ENCODE measurements around the gene POLD1. TPM values are rescaled to one million over a fixed set of nuclear protein-coding genes. Genes with fewer than 3 reads are reported as not detected.

The POLD1 gene
- total and polyA plus RNA-seq, 2 of the 13 experiments (the other 11 are each of a cell fraction or from before 2014, with no cell fraction given), result 17.4 to 54.0 TPM

DNA sequence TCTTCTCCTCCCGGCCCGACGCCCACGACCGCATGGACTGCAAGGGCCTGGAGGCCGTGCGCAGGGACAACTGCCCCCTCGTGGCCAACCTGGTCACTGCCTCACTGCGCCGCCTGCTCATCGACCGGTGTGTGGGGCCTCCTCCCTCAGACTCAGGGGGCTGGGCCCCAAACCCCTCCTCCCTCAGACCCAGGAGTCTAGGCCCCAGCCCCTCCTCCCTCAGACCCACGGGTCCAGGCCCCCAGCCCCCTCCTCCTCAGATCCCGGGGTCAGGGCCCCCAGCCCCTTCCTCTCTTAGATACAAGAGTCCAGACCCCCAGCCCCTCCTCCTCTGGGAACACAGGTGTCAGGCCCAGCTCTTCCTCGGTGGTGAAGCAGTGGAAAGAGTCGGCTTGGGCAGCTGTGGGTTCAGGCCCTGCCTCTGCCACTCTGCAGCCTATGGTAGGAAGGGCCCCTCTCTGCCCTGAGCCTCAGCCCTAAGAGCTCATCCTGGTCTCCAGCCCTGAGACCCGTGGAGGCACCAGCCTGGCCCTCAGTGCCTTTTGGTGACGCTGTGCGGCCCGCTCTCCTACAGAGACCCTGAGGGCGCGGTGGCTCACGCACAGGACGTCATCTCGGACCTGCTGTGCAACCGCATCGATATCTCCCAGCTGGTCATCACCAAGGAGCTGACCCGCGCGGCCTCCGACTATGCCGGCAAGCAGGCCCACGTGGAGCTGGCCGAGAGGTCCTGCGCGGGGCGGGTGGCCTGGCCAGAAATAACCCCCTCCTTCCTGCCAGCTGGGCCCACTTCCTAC, 30.9 kb downstream of the POLD1 start:
- Histone ChIP-seq H3K4me2 (ENCODE audit: low read depth, low read length) (no peak overlapping the region), H3K27ac (ENCODE audit: extremely low read length, insufficient read depth, low read length) (no peak overlapping the region), H3K9me3 (ENCODE audit: low read length) (no peaks in the 10 kb centered on the region), H3K36me3 (replicated peaks in 1 of 2; ENCODE audit: control insufficient read depth in 1 of 2, insufficient read depth in 2 of 2, low read length in 2 of 2) (peaks cover 1 to 4% of the 10 kb centered on the region in 2 experiments; a peak in 2 of 5 replicates), H3K4me1 (ENCODE audit: insufficient read depth, low read length) (peaks cover 13% of the 10 kb centered on the region), H2AFZ (ENCODE audit: low read length) (no peak overlapping the region), H3K4me3 (replicated peaks in 1 of 3; ENCODE audit: insufficient read depth in 1 of 3, low read depth in 2 of 3, low read length in 3 of 3) (no peak overlapping the region), H3K9ac (ENCODE audit: insufficient read depth, low read depth, low read length) (no peak overlapping the region), H3K27me3 (ENCODE audit: control insufficient read depth in 1 of 2, insufficient read depth in 2 of 2, low read length in 2 of 2) (no peaks in the 10 kb centered on the region), H3K79me2 (ENCODE audit: insufficient read depth, low read length) (no peaks in the 10 kb centered on the region), H4K20me1 (ENCODE audit: insufficient read depth, low read length) (no peaks in the 10 kb centered on the region)
- intact Hi-C loops (cut with micrococcal nuclease; ENCODE audit: unreplicated experiment), result loop anchor here (1.0 kb wide), 1 partner anchor 47 kb away; no protein-coding TSS in a partner anchor
- no TSS peak for BruUV-seq (replicated peaks)
- ChIA-PET CTCF (ENCODE audit: low intra/inter-chr PET ratio, low total read pairs) (interaction anchor here (1.8 kb wide), 1 partner anchor 46 kb away, joined by 12 read pairs; no protein-coding TSS in a partner anchor), POLR2A (no interaction called here)
- DNase-seq (ENCODE audit: low spot score), result peak; percentile 33
- ATAC-seq, result peak; percentile 81
- no peak for FAIRE-seq
- WGBS (ENCODE audit: low lambda C conversion rate), result 43% methylated on average over 10 of the region's 37 CpGs
- in situ Hi-C loops (cut with HindIII; ENCODE audit: extremely low pct_ligation_motif_present, low pct_unique_long_range_greater_than_20kb), result no loop called here
- TF ChIP-seq ZFX (CRISPR knock-in tag; IDR thresholded peaks at IDR 0.05; ENCODE audit: low read depth) (peak; percentile 67), HOXD1 (CRISPR knock-in tag; IDR thresholded peaks at IDR 0.05) (no peak), ZNF574 (CRISPR knock-in tag; IDR thresholded peaks at IDR 0.05) (0 out of 2 replicates have a peak, but pooled peaks have one; percentile 31), ZFY (CRISPR knock-in tag; IDR thresholded peaks at IDR 0.05) (peak; percentile 63), ZBTB33 (CRISPR knock-in tag; IDR thresholded peaks at IDR 0.05) (peak; percentile 99), ZNF274 (CRISPR knock-in tag; IDR thresholded peaks at IDR 0.05) (peak; percentile 59; the same call in 1 of the 2 replicates), ZMYM3 (CRISPR knock-in tag; IDR thresholded peaks at IDR 0.05) (peak; percentile 23; the same call in 1 of the 2 replicates), HHEX (CRISPR knock-in tag; IDR thresholded peaks at IDR 0.05) (no peak), ZNF674 (CRISPR knock-in tag; IDR thresholded peaks at IDR 0.05; ENCODE audit: low read depth) (no peak), RAD21 (CRISPR knock-in tag; IDR thresholded peaks at IDR 0.05) (peak; percentile 73; the same call in 1 of the 2 replicates)
- TF ChIP-seq, protein P1, sequence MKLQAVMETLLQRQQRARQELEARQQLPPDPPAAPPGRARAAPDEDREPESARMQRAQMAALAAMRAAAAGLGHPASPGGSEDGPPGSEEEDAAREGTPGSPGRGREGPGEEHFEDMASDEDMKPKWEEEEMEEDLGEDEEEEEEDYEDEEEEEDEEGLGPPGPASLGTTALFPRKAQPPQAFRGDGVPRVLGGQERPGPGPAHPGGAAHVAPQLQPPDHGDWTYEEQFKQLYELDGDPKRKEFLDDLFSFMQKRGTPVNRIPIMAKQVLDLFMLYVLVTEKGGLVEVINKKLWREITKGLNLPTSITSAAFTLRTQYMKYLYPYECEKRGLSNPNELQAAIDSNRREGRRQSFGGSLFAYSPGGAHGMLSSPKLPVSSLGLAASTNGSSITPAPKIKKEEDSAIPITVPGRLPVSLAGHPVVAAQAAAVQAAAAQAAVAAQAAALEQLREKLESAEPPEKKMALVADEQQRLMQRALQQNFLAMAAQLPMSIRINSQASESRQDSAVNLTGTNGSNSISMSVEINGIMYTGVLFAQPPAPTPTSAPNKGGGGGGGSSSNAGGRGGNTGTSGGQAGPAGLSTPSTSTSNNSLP (IDR thresholded peaks at IDR 0.05; ENCODE audit: low read depth, low read length), result no peak
- TF ChIP-seq, protein P2, sequence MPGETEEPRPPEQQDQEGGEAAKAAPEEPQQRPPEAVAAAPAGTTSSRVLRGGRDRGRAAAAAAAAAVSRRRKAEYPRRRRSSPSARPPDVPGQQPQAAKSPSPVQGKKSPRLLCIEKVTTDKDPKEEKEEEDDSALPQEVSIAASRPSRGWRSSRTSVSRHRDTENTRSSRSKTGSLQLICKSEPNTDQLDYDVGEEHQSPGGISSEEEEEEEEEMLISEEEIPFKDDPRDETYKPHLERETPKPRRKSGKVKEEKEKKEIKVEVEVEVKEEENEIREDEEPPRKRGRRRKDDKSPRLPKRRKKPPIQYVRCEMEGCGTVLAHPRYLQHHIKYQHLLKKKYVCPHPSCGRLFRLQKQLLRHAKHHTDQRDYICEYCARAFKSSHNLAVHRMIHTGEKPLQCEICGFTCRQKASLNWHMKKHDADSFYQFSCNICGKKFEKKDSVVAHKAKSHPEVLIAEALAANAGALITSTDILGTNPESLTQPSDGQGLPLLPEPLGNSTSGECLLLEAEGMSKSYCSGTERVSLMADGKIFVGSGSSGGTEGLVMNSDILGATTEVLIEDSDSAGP (CRISPR knock-in tag; IDR thresholded peaks at IDR 0.05; ENCODE audit: borderline replicate concordance), result peak; percentile 51; the same call in 1 of the 2 replicates
- TF ChIP-seq, protein P3, sequence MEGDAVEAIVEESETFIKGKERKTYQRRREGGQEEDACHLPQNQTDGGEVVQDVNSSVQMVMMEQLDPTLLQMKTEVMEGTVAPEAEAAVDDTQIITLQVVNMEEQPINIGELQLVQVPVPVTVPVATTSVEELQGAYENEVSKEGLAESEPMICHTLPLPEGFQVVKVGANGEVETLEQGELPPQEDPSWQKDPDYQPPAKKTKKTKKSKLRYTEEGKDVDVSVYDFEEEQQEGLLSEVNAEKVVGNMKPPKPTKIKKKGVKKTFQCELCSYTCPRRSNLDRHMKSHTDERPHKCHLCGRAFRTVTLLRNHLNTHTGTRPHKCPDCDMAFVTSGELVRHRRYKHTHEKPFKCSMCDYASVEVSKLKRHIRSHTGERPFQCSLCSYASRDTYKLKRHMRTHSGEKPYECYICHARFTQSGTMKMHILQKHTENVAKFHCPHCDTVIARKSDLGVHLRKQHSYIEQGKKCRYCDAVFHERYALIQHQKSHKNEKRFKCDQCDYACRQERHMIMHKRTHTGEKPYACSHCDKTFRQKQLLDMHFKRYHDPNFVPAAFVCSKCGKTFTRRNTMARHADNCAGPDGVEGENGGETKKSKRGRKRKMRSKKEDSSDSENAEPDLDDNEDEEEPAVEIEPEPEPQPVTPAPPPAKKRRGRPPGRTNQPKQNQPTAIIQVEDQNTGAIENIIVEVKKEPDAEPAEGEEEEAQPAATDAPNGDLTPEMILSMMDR (CRISPR knock-in tag; IDR thresholded peaks at IDR 0.05), result peak; percentile 89

Data from HepG2 (cell line).